ENCODE measurements around the gene CDC42BPA. TPM values are rescaled to one million over a fixed set of nuclear protein-coding genes. Genes with fewer than 3 reads are reported as not detected.
A peak's percentile ranks its signal among the peaks of the same experiment; 100 is the strongest.

CDC42BPA gene
- total RNA-seq, 1 donor from 2014 or later = 61.6 TPM

GRCh38 chr1:226994586-226995364, 323.5 kb downstream of the CDC42BPA start:
- Mint-ChIP-seq H3K36me3 (ENCODE audit: low read depth) (peaks cover 30% of the 10 kb centered on the region), H3K4me1 (ENCODE audit: low read depth) (no peaks in the 10 kb centered on the region), H3K27ac (ENCODE audit: unreplicated experiment) (no peak overlapping the region)

GRCh38 chr1:226993814-226994585, 324.3 kb downstream of the CDC42BPA start:
- peaks cover 6% of the 10 kb centered on the region for H3K9me3 Mint-ChIP-seq (ENCODE audit: low read depth)
- peaks cover 27% of the 10 kb centered on the region for H3K36me3 Mint-ChIP-seq (ENCODE audit: low read depth)
- H3K4me3 Mint-ChIP-seq (ENCODE audit: unreplicated experiment) = no peak overlapping the region
- no peak for DNase-seq (ENCODE audit: low spot score)
- TF ChIP-seq, protein P1, sequence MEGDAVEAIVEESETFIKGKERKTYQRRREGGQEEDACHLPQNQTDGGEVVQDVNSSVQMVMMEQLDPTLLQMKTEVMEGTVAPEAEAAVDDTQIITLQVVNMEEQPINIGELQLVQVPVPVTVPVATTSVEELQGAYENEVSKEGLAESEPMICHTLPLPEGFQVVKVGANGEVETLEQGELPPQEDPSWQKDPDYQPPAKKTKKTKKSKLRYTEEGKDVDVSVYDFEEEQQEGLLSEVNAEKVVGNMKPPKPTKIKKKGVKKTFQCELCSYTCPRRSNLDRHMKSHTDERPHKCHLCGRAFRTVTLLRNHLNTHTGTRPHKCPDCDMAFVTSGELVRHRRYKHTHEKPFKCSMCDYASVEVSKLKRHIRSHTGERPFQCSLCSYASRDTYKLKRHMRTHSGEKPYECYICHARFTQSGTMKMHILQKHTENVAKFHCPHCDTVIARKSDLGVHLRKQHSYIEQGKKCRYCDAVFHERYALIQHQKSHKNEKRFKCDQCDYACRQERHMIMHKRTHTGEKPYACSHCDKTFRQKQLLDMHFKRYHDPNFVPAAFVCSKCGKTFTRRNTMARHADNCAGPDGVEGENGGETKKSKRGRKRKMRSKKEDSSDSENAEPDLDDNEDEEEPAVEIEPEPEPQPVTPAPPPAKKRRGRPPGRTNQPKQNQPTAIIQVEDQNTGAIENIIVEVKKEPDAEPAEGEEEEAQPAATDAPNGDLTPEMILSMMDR (IDR thresholded peaks at IDR 0.05) = no peak
- H3K27ac Mint-ChIP-seq (ENCODE audit: unreplicated experiment) = peak overlapping the region; percentile 1
- no peaks in the 10 kb centered on the region for H3K27me3 Mint-ChIP-seq (ENCODE audit: low read depth)
- no peaks in the 10 kb centered on the region for H3K4me1 Mint-ChIP-seq (ENCODE audit: low read depth)

More at GRCh38 chr1:226994586-226995364, 323.5 kb downstream of the CDC42BPA start:
- Mint-ChIP-seq H3K27me3 (ENCODE audit: low read depth) (no peaks in the 10 kb centered on the region), H3K4me3 (ENCODE audit: unreplicated experiment) (no peak overlapping the region), H3K9me3 (ENCODE audit: low read depth) (peaks cover 6% of the 10 kb centered on the region)
- TF ChIP-seq, protein P1 (IDR thresholded peaks at IDR 0.05) = no peak
- no peak for DNase-seq (ENCODE audit: low spot score)

- H3K9me3 Mint-ChIP-seq (ENCODE audit: low read depth) = no peaks in the 10 kb centered on the region
- no peaks in the 10 kb centered on the region for H3K4me1 Mint-ChIP-seq (ENCODE audit: low read depth)
- H3K27me3 Mint-ChIP-seq (ENCODE audit: low read depth) = no peaks in the 10 kb centered on the region
- H3K4me3 Mint-ChIP-seq (ENCODE audit: unreplicated experiment) = no peak overlapping the region
- peaks cover 24% of the 10 kb centered on the region for H3K36me3 Mint-ChIP-seq (ENCODE audit: low read depth)
- no peak for DNase-seq (ENCODE audit: low spot score)
- TF ChIP-seq, protein P1 (IDR thresholded peaks at IDR 0.05) = no peak
- no peak overlapping the region for H3K27ac Mint-ChIP-seq (ENCODE audit: unreplicated experiment)
These were observed 326.4 kb downstream of the CDC42BPA start for GRCh38 chr1:226991920-226992319.

GRCh38 chr1:226990133-226990716, 328.1 kb downstream of the CDC42BPA start:
- Mint-ChIP-seq H3K4me1 (ENCODE audit: low read depth) (no peaks in the 10 kb centered on the region), H3K36me3 (ENCODE audit: low read depth) (peaks cover 34% of the 10 kb centered on the region), H3K27ac (ENCODE audit: unreplicated experiment) (no peak overlapping the region), H3K4me3 (ENCODE audit: unreplicated experiment) (no peak overlapping the region), H3K9me3 (ENCODE audit: low read depth) (no peaks in the 10 kb centered on the region), H3K27me3 (ENCODE audit: low read depth) (no peaks in the 10 kb centered on the region)
- DNase-seq (ENCODE audit: low spot score) = no peak
- TF ChIP-seq, protein P1 (IDR thresholded peaks at IDR 0.05) = no peak

All from chondrocyte (in vitro differentiated cells).